Raji (cell line): ENCODE measurements around the gene RMDN2.

Source experiments
- POLR2A ChIP-seq: IDR thresholded peaks from 2 replicates; pipeline ENCODE4 v1.6.1; 2011; ENCODE audit warnings: low read depth, low read length, control low read depth; ENCODE audit not compliant: insufficient read depth

RMDN2 gene

DNA sequence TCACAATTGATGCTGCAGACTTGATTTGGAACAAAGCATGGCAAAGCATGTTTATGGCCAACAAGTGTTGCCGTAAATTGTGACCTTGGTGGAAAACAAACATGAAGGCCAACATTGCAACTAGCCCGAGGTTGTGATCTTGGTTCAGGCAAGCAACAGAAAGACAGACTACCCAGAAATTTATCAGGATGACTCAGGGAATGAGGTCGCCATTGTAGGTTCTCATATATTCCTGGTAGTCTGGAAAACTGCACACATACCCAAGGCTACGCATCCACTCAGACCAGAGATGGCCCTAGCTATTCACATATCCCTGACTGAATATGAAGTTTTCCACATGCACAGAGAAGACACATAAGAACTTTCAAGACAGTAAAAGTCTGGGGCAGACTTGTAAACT, 120.7 kb downstream of the RMDN2 start:
- no peak for TF ChIP-seq POLR2A

DNA sequence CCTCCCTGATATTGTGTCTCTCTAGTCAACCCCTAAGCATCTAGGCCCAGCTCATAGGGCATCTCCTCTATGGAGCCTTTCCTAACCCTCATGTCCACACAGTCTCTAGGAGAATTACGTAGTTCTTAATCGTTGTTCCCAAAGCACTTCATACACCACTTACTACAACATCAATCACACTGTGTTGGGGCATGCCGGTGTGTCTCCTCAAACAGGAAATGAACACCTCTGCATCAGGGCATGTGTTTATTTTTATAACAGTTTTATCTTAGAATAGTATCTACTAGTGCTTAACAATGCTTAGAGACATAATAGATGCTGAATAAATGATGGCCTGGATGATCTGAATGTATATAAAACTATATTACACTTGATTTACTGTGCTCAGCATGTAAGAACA, 131.1 kb downstream of the RMDN2 start:
- TF ChIP-seq POLR2A = no peak

DNA sequence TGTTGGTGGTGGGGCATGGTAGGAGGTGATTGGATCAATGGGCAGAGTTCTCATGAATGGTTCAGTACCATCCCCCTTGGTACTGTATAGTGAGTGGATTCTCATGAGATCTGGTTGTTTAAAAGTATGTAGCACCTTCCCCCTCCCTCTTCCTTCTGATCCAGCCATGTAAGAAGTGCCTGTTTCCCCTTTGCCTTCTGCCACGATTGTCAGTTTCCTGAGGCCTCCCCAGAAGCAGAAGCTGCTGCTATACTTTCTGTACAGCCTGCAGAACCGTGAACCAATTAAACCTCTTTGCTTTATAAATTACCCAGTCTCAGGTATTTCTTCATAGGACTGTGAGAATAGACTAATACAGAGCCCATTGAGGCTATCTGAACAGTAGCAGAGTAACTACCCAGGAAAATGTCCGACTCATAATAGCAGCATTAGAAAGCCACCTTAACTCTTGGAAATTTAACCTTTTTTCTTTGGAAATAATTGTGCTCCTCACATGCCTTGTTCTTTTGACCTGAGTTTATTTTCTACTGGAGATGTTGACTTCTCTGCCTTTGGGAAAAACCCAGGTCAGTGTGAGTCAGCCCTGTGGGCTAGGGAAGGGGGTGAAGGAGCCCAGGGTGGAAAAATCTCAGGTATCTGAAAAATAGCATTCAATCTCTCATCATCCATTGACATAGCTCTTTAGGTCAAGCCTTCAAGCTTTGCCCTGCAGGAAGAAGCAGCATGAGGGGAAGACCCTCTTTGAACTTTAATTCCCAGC, 132.7 kb downstream of the RMDN2 start:
- TF ChIP-seq POLR2A = no peak

DNA sequence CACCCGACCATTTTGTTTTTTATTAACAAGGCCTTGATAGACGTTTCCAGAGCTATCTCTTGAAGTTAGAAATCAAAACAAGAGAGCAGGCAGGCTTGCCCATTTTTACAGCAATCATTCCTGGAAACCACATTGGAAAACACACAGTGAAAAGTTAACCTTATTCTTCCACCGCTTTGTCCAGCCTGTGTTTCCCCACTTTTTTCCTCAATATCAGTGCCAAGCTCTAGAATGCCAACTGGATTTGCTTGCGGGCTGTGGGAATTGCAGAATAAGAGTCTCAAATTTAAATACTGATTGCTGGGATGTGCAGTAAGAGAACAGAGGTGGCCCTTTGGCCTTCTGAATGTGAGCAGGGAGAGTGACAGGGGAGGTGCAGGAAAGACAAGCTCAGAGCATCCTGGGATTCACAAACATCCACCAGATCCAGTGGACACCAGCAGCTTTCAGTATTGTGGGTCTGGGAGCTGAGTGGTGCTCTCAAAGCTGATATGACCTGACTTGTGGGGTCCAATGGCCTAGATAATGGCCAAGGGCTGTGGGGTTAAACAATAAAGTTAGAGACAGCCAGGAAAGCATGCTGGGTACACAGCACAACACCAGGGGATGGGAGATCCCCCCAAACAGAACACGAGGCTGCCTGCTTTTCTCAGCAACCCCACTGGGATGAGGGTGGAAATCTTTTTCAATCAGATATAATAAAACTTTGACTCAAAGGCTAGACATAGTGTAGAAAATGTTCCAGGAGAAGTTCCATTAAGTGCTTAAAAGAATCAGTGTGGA, 135.3 kb downstream of the RMDN2 start:
- TF ChIP-seq POLR2A = no peak

DNA sequence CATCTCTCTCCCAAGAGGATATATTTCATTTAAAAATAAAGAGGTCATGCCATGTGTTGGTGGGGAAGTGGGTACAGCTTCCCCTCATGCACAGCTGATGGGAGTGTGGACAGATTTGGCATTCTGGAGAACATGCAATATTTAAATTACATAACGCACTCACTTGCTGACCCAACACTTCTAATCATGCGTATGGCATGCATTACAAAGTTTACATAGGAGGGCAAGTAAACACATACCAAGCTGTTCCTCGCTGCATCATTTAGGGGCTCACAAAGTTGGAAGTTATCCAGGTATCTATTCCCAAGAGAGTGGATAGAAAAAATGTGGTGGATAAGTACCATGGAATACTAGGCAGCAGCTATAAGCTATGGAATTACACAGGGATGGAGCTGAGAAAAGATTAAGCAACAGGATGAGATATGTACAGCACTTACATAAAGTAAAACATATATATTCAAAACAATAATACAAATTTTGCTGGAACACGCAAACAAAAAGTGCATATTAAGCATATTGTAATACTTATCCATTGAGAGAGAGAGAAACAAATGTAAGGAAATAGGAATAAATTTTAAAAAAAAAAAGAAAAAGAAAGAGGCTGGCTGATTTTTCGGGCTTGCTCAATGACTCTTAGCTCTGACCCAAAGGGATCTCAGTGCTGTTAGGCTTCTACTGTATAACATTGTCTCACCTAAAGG, 139.9 kb downstream of the RMDN2 start:
- TF ChIP-seq POLR2A = no peak

DNA sequence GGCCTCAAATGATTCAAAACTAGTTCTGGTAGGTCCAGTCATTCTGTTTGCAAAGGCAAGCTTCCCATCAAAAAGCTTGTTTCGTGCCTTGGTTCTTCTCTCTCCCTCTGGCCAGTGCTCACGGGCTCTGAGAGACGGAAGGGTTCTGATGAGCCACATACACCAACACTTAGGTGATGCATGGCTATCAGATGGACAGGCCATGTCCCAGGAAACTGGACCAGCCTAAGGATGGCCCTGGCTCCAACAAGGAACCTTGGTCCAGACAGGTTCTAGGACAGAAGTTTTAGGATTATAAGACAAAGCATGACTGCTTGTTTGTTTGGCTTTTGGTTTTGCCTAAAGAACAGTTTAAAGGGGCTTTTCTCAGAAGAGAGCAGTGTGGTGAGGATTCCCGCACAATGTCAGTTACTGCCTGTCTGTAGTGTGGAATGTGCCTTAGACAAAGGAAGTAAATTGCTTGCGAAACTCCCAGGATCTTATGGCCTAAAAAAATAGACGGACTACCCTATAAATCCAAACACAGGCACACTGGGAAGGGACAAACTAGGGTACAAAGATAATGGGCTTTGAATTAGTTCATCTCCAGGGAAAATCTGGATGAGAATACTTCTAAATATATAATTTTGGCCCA, 140.5 kb downstream of the RMDN2 start:
- TF ChIP-seq POLR2A = no peak

DNA sequence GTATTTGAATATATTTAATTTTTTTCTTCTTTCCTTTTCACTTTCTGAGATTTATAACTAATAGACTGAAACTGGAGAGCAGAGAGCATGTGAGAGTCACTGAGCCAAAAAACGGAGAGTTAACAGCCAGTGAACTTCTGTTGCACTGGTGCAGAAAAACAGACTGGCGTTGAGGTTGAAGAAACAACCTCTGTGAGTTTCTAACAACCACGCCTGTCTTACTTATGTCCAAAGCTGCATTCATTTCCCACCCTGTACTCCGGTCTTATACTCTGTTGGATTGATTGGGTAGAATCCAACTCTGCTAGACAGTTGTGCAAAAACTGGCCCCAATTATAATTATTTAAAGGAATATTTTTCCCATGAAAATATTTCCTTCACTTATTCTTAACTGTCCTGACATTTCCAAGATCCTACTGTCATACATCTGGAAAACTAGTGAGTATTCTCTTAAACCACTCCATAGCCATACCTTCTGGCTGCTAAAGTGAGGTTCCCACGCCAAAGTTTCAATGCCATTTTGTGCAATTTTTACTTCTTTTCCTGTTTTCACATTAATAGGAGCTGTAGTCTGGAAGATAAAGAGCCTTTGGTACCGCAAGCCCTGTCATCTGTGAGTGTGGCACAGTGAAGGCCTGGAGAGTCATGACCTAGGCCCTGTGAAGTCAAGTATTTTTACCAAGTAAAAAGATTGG, 141.5 kb downstream of the RMDN2 start:
- no peak for TF ChIP-seq POLR2A
